Nephron progenitor cell (in vitro differentiated cells): Measurements from ENCODE around the gene GGTA1.
"Not testable (repeated sequence)": the region's sequence is repeated elsewhere in the genome, so short reads cannot be mapped to it uniquely, and the experiment has no call there.

Experiments
- DNase-seq: peaks from one replicate; pipeline ENCODE4 v3.0.0; 2021
- H3K27ac Mint-ChIP-seq: 2 replicates; pipeline ENCODE4 v1.8.0; 2021; ENCODE audit warnings: mild to moderate bottlenecking, moderate library complexity, mixed read lengths
- H3K27me3 Mint-ChIP-seq: 2 replicates; pipeline ENCODE4 v1.8.0; 2021; ENCODE audit warnings: mild to moderate bottlenecking, low read depth, mixed read lengths; ENCODE audit not compliant: poor library complexity
- H3K36me3 Mint-ChIP-seq: 2 replicates; pipeline ENCODE4 v1.8.0; 2021; ENCODE audit warnings: low read depth, mixed read lengths
- H3K4me1 Mint-ChIP-seq: 2 replicates; pipeline ENCODE4 v1.8.0; 2021; ENCODE audit warnings: mixed read lengths
- H3K4me3 Mint-ChIP-seq: 2 replicates; pipeline ENCODE4 v1.8.0; 2021; ENCODE audit warnings: mild to moderate bottlenecking, moderate library complexity, mixed read lengths
- H3K9me3 Mint-ChIP-seq: 2 replicates; pipeline ENCODE4 v1.8.0; 2021; ENCODE audit warnings: mild to moderate bottlenecking, moderate library complexity, mixed read lengths
- CTCF ChIP-seq: fragments of 200-600 bp; sonication (generic); IDR thresholded peaks from 2 replicates; pipeline ENCODE4 v1.5.0; 2021; ENCODE audit warnings: antibody characterized with exemption

GGTA1 gene

DNA sequence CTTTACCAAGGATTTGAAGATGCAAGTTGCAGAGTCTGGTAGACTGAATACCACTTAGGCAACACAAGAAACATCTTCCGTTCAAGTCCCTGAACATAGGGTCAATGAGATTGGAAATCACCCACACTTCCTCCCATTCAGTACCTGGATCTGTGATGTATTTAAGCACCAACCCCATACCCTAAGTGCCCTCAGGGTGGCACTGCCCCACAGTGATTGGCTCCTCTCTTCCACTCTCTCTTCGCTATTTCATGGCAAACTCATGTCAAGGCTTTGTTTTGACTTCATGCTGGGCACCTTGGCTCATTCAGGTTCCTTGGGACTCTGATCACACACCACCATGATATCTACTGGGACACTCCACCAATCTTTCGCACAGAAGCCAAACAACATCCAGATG is 53.7 kb downstream of the GGTA1 start:
- peaks cover 9% of the 10 kb centered on the region for H3K4me1 Mint-ChIP-seq

DNA sequence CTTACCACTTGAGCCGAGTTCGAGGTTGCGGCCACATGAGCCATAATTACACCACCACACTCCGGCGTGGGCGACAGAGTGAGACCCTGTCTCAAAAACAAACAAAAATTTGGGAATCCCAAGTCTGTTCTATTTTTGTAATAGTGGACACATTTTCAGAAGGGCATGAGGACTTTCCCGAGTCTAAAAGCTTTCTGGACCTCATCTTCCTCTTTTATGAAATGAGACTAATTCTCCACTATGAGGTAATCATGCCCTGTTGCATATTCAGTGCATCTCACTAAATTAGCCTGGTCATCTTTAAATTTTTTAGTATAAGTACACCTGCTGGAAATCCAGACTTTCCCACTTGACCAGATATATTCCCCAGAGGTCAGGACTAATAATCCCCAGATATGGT is 55.7 kb downstream of the GGTA1 start:
- Mint-ChIP-seq H3K27ac (no peak overlapping the region), H3K4me3 (no peak overlapping the region), H3K9me3 (no peaks in the 10 kb centered on the region), H3K27me3 (peaks cover 61% of the 10 kb centered on the region), H3K4me1 (no peaks in the 10 kb centered on the region), H3K36me3 (no peaks in the 10 kb centered on the region)
- no peak for TF ChIP-seq CTCF
- DNase-seq: no peak

More for the DNA sequence above, 53.7 kb downstream of the GGTA1 start:
- no peak for TF ChIP-seq CTCF
- Mint-ChIP-seq H3K27ac (no peak overlapping the region), H3K36me3 (no peaks in the 10 kb centered on the region), H3K27me3 (peaks cover 54% of the 10 kb centered on the region), H3K4me3 (no peak overlapping the region), H3K9me3 (no peaks in the 10 kb centered on the region)
- DNase-seq: no peak

- H3K4me1 Mint-ChIP-seq: no peaks in the 10 kb centered on the region
- H3K27me3 Mint-ChIP-seq: peaks cover 48% of the 10 kb centered on the region
- no peak for TF ChIP-seq CTCF
- H3K27ac Mint-ChIP-seq: no peak overlapping the region
- no peak for DNase-seq
- no peak overlapping the region for H3K4me3 Mint-ChIP-seq
- no peaks in the 10 kb centered on the region for H3K9me3 Mint-ChIP-seq
- no peaks in the 10 kb centered on the region for H3K36me3 Mint-ChIP-seq
These were observed 58.5 kb downstream of the GGTA1 start for GRCh38 chr9:121441165-121441564.

DNA sequence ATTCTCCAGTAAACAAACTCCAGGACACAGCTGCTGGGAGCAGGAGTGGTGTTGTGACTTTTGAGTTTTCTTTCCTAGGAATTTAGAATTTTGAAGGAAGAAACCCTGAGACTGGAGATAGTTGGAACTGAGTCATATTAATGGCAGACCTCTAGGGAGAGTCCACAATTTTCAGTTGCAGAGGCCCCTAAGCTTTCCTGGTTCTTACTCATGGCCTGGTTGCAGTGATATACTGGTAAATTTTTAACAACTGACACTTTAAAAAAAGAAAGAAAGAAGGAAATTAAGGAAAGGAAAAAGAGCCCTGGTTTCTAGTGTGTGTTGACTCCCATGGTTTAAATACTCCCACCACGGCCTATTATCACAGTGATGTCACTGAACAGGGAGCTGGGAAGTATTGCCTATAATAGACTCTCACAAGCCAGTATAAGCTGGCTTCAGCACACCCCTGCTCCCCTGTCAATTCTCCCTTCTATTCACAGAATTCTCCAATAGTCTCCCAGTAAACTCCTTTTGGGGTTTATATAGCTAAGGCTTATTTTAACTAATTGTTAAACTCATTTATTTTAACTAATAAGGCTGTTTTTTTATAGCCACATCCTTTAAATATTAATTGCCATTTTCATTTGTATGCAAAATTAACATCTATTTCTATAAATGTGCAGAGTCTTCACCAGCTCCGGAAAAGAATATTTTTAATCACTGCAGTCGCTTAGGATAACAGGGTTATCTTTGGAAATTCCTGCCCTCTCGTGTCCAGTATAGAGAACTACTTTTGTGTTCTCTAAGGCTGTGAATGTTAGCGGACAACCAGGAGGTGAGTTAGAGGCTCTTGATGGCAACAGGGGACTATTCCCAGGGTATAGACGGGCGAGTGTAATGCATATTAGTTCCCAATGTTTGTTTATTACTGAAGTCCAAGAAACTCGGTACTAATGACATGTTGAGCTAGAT is 59.7 kb downstream of the GGTA1 start:
- Mint-ChIP-seq H3K4me1 (no peaks in the 10 kb centered on the region), H3K4me3 (no peak overlapping the region), H3K27me3 (peaks cover 41% of the 10 kb centered on the region), H3K9me3 (no peaks in the 10 kb centered on the region), H3K36me3 (no peaks in the 10 kb centered on the region), H3K27ac (no peak overlapping the region)
- DNase-seq: no peak
- TF ChIP-seq CTCF: peak; percentile 9

GRCh38 chr9:121439016-121439415 is 60.6 kb downstream of the GGTA1 start:
- Mint-ChIP-seq H3K9me3 (no peaks in the 10 kb centered on the region), H3K36me3 (no peaks in the 10 kb centered on the region), H3K27ac (no peak overlapping the region), H3K4me1 (no peaks in the 10 kb centered on the region), H3K27me3 (peaks cover 38% of the 10 kb centered on the region), H3K4me3 (no peak overlapping the region)
- DNase-seq: no peak
- no peak for TF ChIP-seq CTCF

DNA sequence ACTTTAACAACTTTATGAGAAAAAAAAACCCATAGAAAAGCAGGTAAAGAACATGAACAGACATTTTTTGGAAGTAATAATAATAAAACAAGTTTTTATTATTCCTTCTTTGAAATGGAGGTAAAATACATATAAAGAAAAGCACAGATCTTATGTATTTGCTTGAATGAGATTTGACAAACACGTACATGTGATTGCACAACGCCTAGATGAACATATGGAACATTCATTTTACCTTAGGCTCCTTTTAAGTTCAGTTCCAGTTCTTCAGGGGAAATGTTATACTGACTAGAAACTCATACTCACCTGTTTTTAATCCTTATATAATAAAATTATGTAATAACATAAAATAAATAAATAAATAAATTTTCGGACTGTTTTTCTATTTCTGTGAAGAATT is 61.8 kb downstream of the GGTA1 start:
- Mint-ChIP-seq H3K36me3 (no peaks in the 10 kb centered on the region), H3K27me3 (peaks cover 34% of the 10 kb centered on the region), H3K27ac (no peak overlapping the region), H3K9me3 (no peaks in the 10 kb centered on the region), H3K4me3 (no peak overlapping the region), H3K4me1 (no peaks in the 10 kb centered on the region)
- DNase-seq: no peak
- no peak for TF ChIP-seq CTCF

DNA sequence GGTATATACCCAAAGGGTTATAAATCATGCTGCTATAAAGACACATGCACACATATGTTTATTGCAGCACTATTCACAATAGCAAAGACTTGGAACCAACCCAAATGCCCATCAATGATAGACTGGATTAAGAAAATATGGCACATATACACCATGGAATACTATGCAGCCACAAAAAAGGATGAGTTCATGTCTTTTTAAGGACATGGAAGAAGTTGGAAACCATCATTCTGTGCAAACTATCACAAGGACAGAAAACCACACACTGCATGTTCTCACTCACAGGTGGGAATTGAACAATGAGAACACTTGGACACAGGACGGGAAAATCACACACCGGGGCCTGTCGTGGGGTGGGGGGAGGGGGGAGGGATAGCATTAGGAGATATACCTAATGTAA is 62.6 kb downstream of the GGTA1 start:
- H3K9me3 Mint-ChIP-seq, DNase-seq, H3K4me1 Mint-ChIP-seq, H3K36me3 Mint-ChIP-seq, H3K4me3 Mint-ChIP-seq, H3K27ac Mint-ChIP-seq: not testable (repeated sequence)
- peaks cover 31% of the 10 kb centered on the region for H3K27me3 Mint-ChIP-seq
